Upper lobe of left lung (tissue), 4 donors: ENCODE measurements around the gene TCF12.

Experiments
- CTCF ChIP-seq, 6 experiments: fragments of 450-650 bp in 4 of 6; fragments of 200-600 bp in 2 of 6; sonication (generic) in 2 of 6; IDR thresholded peaks; one replicate each; pipeline ENCODE4 v1.5.1; 2016 to 2019; ENCODE audit warnings: antibody characterized with exemption in 6 of 6
- EP300 ChIP-seq, 4 donors: sonication (generic); formaldehyde crosslinking; IDR thresholded peaks; one replicate each; pipeline ENCODE4 v1.5.1; 2017; ENCODE audit warnings: antibody characterized with exemption in 4 of 4, control low read depth in 2 of 4
- POLR2A ChIP-seq, 4 donors: fragments of 450-650 bp; IDR thresholded peaks; one replicate each; pipeline ENCODE4 v1.5.1; 2016 to 2017; ENCODE audit warnings: antibody characterized with exemption in 4 of 4, mild to moderate bottlenecking in 2 of 4
- POLR2AphosphoS5 ChIP-seq, 2 donors: sonication (generic); formaldehyde crosslinking; IDR thresholded peaks; one replicate each; pipeline ENCODE4 v1.5.1; 2017; ENCODE audit warnings: antibody characterized with exemption in 2 of 2

DNA sequence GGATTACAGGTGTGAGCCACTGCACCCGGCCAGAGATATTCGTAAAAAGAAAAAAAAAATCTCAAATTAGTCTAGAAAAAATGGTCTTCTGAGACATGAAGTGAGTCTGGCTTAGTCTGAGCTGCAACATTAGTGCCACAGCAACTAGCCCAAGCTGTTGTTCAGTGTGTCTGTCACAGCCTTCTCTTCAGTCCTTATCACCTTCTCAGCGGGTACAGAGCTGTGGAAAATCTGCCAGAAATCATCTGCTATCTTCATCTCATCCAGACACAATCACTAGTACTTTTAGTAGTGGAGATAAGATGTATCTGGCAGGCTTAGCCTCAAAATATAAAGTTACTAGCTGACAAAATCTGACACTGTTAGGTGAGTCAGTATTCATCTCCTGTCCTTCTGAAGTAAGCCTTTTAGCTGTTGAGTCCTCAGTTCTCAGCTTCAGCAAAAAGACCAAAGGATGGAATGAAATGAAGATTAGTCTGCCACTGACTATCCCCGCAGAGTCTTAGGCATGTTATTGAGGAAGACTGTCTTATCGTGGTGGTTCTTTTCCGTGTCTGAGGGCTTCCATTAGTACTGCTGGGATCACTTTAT is 337.4 kb downstream of the TCF12 start:
- TF ChIP-seq CTCF (IDR thresholded peaks at IDR 0.05), result no peak
- TF ChIP-seq POLR2AphosphoS5 (IDR thresholded peaks at IDR 0.05), result no peak
- TF ChIP-seq POLR2A (IDR thresholded peaks at IDR 0.05), result no peak
- TF ChIP-seq EP300 (IDR thresholded peaks at IDR 0.05), result no peak
